ENCODE results near the gene PCBP3.

DNA sequence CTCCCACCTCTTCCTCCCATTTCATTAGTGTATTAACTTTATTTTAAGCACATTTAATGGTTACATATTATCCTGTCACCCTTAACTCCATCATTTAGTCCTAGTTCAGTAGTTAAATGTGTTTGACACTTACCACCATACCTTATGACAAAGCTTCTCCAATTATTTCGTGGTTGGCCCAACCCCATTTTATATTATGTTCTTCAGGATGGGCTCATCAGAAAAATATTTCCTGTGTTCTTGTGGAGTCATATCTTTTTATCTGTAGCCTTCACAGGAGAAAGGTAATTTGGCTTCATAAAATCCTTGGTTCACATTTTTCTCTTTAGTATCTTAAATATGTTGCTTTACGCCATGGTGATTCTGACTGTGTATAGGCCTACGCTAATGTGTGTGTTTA is 195.7 kb downstream of the PCBP3 start:
- TF ChIP-seq, protein P1, sequence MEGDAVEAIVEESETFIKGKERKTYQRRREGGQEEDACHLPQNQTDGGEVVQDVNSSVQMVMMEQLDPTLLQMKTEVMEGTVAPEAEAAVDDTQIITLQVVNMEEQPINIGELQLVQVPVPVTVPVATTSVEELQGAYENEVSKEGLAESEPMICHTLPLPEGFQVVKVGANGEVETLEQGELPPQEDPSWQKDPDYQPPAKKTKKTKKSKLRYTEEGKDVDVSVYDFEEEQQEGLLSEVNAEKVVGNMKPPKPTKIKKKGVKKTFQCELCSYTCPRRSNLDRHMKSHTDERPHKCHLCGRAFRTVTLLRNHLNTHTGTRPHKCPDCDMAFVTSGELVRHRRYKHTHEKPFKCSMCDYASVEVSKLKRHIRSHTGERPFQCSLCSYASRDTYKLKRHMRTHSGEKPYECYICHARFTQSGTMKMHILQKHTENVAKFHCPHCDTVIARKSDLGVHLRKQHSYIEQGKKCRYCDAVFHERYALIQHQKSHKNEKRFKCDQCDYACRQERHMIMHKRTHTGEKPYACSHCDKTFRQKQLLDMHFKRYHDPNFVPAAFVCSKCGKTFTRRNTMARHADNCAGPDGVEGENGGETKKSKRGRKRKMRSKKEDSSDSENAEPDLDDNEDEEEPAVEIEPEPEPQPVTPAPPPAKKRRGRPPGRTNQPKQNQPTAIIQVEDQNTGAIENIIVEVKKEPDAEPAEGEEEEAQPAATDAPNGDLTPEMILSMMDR (IDR thresholded peaks at IDR 0.05): no peak
- TF ChIP-seq POLR2A (IDR thresholded peaks at IDR 0.05): no peak
